HL-60 (cell line): ENCODE data around the gene GCAT.

Source experiments
- CTCF ChIP-seq: IDR thresholded peaks from one replicate; pipeline ENCODE4 v1.5.1; 2011; ENCODE audit warnings: low read length, control low read depth, inconsistent platforms; ENCODE audit not compliant: insufficient read depth
- POLR2AphosphoS5 ChIP-seq: IDR thresholded peaks from 2 replicates; pipeline ENCODE4 v1.6.1; 2012; ENCODE audit warnings: low read depth
- REST ChIP-seq: IDR thresholded peaks from 2 replicates; pipeline ENCODE4 v1.6.1; 2012; ENCODE audit warnings: low read depth; ENCODE audit not compliant: insufficient replicate concordance
- SPI1 ChIP-seq: IDR thresholded peaks from 2 replicates; pipeline ENCODE4 v1.6.1; 2012; ENCODE audit warnings: low read depth, mild to moderate bottlenecking, borderline replicate concordance

- TF ChIP-seq POLR2AphosphoS5 = no peak
- no peak for TF ChIP-seq CTCF
- TF ChIP-seq SPI1 = no peak
- no peak for TF ChIP-seq REST
These were observed 4.5 kb upstream of the GCAT start for GRCh38 chr22:37803195-37803638.
